Vagina (tissue), 2 donors: ENCODE results near the gene MED31.

Experiments used
- POLR2A ChIP-seq, 2 donors: fragments of 450-650 bp; IDR thresholded peaks; one replicate each; pipeline ENCODE4 v1.6.1; 2017; ENCODE audit warnings: antibody characterized with exemption in 2 of 2, mild to moderate bottlenecking in 2 of 2, moderate library complexity in 2 of 2
- POLR2AphosphoS5 ChIP-seq, 2 donors: sonication (generic); formaldehyde crosslinking; IDR thresholded peaks; one replicate each; pipeline ENCODE4 v1.9.0; 2017; ENCODE audit warnings: antibody characterized with exemption in 2 of 2, mild to moderate bottlenecking in 2 of 2, low read depth in 1 of 2; ENCODE audit not compliant: insufficient read depth in 1 of 2
- TF ChIP-seq, protein P1 (sequence below), 3 experiments: fragments of 450-650 bp in 2 of 3; fragments of 200-600 bp in 1 of 3; sonication (generic) in 1 of 3; IDR thresholded peaks; one replicate each; pipeline ENCODE4 v1.5.1; 2017 to 2019; ENCODE audit warnings: antibody characterized with exemption in 3 of 3, mild to moderate bottlenecking in 2 of 3, moderate library complexity in 2 of 3

DNA sequence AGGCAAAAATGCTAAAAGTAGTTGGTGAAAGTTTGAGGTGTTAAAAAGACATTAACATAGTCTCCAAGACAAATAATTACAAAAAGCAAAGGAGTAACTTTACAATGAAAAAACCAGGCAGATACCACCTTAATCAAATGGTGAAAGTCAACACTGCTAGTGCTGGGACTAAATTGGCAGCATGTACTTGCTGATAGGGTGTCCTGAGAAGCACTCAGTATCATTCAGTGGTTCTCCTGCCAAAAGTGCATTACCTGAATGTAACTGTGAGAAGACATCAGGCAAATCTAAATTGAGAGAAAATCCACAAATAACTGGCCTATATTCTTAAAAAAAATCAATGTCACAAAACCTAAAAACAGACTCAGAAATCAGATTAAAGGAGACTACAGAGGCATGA lies 18.9 kb downstream of the MED31 start:
- TF ChIP-seq, protein P1, sequence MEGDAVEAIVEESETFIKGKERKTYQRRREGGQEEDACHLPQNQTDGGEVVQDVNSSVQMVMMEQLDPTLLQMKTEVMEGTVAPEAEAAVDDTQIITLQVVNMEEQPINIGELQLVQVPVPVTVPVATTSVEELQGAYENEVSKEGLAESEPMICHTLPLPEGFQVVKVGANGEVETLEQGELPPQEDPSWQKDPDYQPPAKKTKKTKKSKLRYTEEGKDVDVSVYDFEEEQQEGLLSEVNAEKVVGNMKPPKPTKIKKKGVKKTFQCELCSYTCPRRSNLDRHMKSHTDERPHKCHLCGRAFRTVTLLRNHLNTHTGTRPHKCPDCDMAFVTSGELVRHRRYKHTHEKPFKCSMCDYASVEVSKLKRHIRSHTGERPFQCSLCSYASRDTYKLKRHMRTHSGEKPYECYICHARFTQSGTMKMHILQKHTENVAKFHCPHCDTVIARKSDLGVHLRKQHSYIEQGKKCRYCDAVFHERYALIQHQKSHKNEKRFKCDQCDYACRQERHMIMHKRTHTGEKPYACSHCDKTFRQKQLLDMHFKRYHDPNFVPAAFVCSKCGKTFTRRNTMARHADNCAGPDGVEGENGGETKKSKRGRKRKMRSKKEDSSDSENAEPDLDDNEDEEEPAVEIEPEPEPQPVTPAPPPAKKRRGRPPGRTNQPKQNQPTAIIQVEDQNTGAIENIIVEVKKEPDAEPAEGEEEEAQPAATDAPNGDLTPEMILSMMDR (IDR thresholded peaks at IDR 0.05), result no peak
- TF ChIP-seq POLR2AphosphoS5 (IDR thresholded peaks at IDR 0.05; ENCODE audit: insufficient read depth in 1 of 2, low read depth in 1 of 2), result no peak
- no peak for TF ChIP-seq POLR2A (IDR thresholded peaks at IDR 0.05)
